Activated CD4-positive, alpha-beta T cell treated with anti-CD3 and anti-CD28 coated beads, Interleukin-10, Interleukin-2, amounts not matched to agents 100 ng/mL and 50 ng/mL, durations not matched to agents 16 hours and 8 hours (primary cell): ENCODE measurements around the gene VPS13D.
A peak's percentile ranks its signal among the peaks of the same experiment; 100 is the strongest.

Experiments used
- DNase-seq: peaks from one replicate; pipeline ENCODE4 v3.0.0-alpha.2; 2020

Gene VPS13D

DNA sequence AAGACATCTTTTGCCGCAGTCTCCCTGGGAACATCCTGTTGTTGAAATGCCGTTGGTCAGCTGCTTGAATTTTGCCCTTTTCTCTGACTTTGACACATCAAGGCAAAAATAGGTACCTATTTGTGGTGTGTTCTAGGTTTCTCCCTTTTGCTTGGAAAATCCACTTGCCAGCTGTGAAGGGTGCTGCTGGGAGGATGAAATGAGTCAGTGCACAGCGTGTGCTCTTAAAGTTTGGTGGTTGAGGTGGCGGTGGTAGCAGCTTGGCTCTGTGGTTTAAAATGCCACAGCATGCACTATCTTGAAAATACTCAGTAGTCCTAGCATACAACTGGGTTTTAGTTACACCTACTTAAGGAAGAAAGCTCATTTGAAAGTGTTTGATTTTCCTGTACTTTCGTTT is 204.3 kb downstream of the VPS13D start:
- peak; percentile 92 for DNase-seq

DNA sequence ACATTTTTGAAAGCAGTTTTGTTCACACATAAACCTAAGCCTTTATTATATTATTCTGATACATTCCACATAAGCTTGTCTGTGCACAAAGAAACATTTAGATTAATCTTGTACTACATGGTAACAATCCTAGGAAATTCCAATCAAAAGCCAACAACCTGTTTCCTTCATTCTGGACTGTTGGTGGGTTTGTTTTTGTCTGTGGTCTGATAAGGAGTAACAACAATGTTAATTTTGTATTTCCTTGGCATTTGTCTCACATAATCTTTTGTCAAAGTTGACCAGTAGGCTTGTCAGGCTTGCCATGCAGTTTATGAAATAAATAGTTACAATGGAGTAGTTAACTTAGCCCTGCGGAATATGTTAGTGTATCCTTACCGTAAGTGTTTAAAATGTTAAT is 204.9 kb downstream of the VPS13D start:
- no peak for DNase-seq

DNA sequence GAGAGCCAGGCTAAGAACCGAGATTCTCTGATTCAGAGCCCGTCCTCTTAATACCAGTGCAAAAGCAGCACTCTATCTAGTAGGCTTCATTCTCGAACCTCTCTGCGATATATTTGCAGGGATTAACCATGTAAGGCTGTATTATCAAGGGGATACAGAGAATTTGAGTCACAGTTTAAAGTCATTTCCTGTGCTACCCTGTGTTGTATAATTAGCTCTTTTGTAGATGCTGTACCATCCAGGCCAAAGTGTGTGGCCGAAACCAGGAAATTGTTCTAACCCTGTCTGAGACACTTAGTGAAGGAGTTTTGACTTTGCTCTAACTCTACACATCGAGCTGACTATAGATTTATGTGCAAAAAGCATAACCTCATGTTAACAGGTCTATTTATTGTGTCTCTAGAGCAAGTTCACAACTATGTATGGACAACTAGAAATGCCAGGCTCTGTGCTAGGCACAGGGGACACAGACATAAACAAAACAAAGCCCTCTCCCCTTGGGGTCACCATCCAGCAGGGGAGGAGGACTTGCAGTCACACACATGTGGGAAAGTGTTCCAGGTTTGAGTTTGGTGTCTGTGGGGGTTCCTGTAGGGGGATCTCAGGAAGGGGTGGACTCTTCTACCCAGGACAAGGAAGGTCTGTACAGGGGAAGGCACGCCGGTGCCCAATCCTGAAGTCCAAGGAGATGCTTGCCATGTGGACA is 206.0 kb downstream of the VPS13D start:
- peak; percentile 93 for DNase-seq

DNA sequence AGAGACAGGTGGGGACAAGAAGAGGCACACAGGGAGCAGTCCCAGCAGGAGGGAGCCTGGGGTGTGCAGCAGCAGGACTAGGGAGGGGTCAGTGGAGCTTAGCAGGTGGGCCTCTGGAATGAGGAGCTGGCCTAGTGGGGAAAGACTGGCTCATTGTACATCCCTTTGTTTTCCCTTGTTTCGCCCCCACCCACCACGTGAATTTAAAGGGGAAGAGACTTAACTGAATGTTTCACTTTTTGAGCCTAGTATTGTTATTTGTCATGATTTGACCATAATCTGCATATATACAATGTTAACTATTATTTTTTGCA is 206.5 kb downstream of the VPS13D start:
- peak; percentile 25 for DNase-seq

DNA sequence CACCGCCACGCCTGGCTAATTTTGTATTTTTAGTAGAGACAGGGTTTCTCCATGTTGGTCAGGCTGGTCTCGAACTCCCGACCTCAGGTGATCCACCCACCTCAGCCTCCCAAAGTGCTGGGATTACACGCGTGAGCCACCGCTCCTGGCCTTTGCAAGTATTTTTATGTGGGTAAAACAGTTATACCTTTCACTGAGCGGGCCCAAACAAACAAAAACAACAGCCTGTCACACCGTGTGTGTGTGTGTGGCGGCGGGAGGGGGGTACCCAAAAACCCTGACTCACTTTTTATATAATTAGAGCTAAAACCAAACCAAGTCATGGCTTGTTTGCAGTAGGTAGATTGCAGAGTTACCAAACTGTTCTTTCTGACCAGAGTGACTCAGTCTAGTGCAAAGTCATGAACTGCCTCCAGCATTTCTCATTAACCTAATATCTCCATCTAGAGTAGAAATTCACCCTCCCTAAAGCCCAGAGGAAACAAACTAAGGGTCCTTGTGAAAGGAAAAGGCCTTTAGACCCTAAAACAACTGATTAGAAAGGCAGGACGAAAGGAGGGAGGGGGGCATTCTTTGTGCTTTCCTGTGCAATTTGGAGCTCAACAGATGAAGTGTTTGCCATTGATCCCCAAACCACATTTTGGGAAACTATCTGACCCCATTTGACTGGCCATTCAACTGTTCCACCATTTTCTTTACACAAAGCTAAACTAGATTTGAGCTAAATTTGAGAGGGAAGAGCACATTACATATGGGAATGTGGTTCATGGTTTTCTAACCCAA is 207.2 kb downstream of the VPS13D start:
- DNase-seq, result peak; percentile 51

DNA sequence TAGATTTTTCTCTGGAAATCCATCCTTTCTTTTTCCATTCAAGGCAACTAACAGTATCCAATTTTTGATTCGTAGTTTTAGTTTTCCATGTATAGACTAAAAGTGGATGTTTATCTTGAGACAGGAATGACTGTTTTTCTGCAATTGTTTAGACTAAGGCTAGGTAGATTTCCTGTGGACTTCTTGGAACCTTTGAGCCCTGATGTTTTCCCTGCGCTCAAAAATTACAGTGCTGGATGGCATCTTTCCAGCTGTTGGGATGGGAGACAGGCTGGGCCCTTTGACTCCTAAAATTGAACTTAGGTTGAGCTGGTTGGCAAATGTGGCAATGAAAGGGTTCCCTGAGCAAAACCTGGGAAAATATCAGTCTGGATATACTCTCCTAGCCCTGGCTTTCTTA is 207.8 kb downstream of the VPS13D start:
- no peak for DNase-seq

DNA sequence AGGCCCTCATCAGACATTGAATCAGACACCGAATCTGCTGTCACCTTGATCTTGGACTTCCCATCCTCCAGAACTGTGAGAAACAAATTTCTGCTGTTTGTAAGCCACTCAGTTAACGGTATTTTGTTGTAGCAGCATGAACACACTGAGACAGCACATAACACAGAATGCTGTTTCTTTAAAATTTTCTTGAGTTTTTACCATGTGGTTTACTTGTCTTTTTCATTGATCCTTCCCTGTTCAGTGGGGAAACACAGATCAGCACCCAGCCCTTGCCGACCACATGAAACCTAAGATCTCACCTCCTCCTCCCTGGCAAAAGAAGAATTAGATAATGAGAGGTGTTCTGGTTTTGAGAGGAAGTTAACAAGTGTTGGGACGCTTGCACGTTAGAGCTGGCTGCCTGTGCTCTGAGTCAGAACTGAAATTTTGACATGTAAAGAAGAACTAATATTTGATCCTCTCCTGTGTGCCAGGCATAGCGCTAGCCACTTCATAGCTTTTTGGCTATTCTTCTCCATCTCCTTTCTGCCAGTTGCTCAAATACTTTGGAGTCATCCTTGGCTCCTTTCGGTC is 208.6 kb downstream of the VPS13D start:
- peak; percentile 91 for DNase-seq

DNA sequence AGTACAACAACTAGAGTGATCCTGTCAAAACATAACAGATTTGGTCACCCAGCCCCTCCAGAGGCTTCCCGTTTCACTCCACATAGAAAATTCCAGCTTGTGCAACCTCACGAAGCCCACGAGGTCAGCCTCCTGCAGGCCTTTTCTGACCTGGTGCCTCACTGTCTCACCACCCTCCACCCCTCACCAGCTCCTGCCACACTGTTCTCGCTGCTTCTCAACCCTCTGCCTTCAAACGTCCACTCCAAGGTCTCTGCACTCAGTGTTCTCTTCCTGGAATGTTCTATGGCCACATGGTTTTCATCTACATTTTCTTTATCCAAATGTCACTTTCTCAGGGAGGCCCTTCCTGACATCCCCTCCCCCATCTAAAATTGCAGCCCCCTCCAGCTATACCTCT is 209.2 kb downstream of the VPS13D start:
- no peak for DNase-seq

DNA sequence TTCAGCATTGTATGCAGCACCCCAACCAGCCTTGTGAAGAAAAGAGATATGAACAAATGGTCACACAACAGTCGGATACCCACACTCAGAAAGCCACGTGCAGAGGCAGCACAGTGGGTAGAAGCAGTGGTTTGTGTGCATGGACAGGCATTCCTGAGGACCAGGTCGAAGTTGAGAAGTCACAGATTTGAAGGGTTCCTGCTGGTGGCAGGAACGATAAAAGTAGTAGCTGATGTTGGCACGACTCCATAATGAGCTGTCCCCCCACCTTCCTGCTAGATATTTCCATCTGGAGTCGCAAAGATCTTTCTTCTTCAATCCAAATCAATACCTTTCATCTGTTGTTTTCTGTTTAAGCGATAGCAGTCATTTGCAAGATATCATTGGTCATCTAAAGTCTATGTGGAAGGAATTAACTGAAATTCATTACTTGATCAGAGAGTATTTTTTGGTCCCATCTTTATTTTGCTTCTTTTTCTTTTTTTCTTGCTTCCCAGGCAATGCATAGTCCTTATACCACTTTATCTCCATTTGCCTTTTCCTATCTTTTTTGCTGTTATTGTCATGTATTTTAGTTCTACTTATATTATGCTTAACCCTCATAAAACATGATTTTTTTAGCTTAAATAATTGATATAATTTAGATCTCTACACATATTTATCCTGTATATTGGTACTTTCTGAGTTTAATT is 211.7 kb downstream of the VPS13D start:
- DNase-seq, result no peak

DNA sequence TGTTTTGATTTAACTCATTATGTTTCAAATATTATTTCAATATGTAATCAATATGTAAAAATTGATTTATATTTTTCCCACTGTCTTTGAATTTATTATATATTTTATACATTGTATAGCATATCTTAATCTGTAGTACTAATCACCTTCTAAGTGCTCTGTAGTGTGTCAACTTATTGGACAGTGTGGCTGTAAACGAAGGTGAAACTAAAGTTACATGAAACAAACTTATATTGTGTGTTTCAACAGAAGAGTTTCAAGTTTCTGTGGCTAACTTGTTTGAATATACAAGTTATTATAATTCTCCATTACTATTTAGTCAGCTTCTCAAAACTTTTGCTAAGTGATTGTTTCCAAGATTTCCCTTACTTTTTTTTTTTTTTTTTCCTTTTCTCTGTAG is 212.4 kb downstream of the VPS13D start:
- no peak for DNase-seq

DNA sequence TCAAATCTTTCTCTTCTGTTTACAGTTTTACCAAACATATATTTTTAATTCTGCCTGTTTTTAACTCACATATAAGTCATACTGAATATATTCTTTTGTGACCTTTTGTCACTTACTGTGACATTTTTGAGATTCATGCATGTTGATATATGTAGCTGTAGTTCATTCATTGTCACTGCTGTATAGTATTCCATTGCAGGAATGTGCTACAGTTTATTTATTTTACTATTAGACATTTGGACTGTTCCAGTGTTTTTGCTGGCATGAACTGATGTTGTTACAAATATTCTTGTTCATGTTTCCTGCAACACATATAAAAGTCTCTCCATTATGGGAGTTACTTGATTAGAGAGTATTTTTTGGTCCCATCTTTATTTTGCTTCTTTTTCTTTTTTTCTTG is 213.3 kb downstream of the VPS13D start:
- no peak for DNase-seq

DNA sequence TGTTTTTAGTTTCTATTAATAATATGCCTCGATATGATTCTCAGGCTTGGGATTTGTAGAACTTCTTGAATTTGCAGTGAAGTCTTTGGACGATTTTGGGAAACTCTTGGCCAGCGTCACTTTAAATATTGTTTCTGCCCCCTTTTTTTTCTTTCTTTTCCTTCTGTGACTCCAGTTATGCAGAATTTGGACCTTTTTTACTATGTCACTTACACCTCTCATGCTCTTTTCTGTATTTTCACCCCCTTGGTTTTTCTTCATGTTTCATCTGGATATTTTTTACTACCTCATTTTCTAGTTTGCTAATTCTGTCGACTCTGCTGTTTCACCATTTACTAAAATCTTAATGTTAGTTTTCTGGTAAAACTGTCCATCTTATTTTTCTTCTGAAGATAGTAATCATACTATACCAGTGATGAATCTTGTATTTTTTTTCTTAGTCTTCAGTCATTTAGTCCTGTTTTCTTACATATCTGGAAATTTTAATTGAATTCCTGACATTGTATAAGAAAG is 214.6 kb downstream of the VPS13D start:
- no peak for DNase-seq

DNA sequence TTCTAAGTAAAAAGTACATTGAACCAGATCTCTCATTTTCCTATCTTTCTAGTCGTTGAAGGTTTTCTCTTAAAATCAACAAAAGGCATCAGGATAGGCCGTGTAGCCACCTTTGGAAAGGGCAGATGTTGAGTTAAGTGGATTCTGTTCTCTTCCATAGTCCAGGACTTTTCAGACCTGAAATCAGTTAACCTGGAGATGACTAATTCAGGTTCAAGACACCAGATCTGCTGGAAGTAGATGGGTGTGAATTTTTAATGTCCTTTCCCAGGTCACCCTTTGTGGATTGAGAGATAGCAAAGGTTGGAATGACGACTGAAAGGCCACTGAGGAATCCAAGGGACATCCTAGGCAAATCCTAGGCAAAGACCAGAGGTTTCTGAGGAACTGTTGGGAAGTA is 215.4 kb downstream of the VPS13D start:
- DNase-seq, result no peak

DNA sequence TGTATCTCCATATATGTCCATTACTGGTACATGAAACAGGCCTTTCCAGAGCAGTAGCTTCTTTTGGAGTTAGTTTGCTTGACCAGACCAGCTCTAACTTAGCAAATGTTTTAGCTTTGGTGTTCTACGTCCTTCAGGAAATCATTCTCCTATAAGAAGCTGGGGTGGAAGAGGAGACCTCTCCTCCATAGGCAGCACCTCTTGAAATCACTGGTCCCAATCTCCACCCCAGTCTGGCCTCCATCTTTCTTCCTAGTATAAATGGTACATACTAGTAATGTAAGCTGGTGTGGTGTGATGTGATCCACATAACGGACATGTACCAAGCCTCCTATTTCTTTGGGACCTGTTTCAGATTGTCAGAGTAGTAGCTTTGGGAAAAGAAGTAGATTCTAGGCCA is 216.8 kb downstream of the VPS13D start:
- DNase-seq, result no peak

DNA sequence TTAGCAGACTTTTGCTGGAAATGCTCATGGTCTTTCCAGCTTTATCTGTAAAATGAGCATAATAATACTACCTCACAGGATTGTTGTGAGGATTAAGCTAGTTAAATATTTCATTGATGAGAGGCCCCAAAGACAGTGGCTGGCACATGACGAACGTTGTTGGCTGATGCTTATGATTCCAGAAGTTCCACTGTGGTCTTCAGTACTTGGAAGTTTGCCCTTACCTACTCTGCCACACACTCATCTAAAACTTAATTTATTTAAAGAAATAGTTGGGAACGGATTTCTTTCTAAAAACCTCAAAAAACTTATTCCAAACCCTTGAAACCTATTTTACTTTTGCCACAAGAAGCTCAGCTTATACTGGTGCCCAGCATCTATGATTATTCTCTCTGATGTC is 217.5 kb downstream of the VPS13D start:
- no peak for DNase-seq

DNA sequence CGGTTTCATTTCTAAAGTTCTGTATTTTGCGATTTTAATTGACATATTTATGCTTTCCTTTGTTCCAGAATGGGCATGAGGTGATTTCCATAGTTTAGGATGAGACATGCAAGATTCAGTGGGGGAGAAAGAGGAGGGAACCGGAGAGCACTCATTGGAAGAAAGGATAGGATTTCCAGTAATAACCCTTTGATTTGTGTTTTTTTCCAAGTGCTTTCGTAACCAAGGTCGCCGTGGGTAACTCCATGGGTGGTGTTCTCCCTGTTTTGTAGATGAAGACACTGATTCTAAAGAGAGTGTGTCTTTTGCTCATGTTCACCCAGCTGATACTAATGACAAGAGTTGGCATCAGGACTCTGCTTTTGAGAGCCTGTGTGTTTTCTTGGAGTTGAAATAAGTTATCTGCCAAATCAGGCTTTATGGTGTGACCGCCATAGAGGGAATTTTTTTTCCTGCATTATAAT is 218.1 kb downstream of the VPS13D start:
- DNase-seq, result no peak

DNA sequence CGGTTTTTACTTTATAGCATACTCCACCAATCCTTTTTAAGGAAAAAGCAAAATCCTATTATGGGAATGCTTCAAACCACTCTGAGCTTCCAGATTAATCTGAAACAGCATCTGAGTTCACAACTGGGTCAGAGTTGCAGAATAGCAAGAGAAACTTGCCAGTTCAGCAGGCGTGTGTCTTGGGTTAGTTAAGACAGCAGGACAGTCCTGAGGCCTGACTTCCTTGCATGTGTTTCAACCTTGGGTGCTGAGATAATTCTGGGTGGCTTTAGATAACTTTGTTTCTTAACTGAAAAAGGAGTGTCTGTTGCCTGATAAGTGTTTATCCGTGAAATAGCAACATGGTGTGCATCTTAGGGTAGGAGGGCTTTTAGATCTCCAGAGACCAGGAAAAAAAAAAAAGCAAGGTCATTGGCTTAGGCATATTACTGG is 218.9 kb downstream of the VPS13D start:
- no peak for DNase-seq

DNA sequence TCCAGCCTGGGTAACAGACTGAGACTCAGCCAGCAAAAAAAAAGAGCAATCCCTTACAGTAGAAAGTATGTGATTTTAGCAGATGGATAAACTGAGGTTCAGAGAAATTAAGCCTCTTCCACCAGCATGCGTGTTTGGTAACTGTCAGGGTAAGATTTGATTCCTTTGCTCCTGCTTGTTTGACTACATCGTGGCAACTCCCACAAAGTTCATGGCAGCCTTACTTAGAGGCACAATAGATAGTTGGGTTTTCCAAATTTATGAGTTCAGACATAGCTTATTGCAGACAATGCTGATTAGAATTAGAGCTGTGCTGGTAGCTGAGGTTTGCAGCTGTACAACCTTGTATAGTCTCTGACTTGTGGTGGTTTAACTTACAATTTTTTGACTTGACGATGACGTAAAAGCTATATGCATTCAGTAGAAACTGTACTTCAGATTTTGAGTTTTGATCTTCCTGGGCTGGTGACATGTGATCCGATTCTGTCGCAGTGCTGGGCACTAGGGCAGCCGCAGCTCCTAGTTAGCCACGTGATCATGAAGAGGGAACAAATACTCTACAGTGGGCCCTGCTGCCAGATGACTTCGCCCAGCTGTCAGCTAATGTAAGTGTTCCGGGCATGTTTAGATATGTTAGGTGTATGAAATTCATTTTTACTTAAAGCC is 220.4 kb downstream of the VPS13D start:
- peak; percentile 26 for DNase-seq

DNA sequence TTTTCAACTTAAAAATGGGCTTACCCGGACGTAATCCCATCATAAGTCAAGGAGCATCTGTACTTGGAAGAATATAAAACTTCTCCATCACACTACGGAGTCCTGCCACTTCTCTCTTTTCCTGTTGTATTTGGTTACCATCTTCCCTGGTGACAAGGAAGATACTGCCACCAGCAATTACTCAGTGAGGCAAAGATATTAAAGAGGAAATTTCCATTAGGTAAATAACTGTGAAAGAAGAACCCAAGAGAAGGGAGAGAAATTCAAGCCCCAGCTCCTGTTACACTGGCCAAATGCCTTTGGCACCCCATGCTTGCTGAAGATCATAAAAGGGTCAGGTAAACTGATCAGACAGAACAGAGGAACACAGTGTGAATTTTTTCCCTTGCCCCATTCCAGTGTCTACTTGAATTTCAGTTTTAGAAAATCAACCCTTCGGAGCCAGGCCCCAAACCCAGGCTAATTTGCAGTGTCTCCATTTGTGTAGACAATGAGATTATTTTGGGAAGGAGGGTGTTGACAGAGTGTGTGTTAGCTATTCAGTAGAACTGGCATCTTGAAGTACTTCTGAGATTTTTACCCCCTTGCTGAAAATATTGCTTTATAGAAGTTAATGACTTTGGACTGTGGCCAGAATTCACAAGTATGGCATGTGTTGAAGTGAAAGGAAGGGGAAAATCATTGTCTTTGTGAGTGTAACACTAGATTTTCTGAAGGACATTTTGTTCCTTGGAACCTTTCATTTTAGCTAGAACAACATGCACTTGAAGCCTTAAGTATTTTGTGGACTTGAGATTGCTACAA is 221.1 kb downstream of the VPS13D start:
- DNase-seq, result no peak

DNA sequence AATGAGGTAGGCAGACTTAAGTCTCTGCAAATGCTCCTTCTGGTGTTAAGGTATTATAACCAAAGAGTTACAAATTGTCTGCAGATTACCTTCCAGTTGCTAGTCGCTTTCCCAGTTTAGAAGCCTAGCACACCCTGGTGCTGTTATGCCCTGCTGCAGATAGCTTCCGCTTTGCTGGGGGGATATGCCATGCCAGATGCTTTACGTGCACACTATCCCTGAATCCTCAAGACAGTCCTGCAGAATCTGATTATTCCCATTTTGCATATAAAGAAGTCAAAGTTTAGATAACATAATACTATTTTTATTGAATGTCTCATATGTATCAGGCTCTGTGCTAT is 221.7 kb downstream of the VPS13D start:
- no peak for DNase-seq

DNA sequence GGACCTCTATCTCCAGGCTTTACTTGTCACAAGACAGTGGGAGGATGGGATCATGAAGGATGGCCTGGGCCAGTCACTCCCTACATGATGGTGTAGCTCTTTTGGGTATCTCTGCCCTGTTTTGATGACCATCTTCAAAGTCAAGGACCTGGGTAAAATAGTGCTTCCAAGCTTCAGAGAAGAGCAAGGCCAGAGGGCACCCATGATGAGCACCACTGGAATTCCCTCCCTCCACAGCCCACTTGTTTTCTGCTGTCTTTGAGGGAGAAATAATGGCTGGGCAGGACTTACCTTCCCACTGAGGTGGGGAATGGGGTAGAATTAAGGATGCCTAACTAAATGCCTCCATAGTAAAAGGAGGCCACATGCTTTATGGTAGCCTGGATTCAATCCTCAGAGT is 222.4 kb downstream of the VPS13D start:
- DNase-seq, result no peak
